Measurements from ENCODE around the gene CCDC71L.

DNA sequence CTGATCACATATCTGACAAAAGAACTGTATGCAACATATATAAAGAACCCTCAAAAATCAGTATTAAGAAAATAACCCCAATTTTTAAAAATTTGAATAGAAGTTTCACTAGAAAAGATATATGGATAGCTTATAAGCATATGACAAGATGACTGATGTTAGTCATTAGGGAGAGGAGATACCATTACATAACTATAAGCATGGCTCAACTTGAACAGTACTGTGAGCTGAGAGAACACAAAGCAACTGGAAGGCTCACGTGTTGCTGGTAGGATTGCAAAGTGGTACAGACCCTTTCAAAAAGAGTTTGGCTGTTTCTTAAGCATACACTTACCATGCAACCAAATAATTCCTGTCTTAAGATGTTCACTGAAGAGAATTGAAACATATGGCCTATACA is 14.7 kb downstream of the CCDC71L start:
- TF ChIP-seq, protein P1, sequence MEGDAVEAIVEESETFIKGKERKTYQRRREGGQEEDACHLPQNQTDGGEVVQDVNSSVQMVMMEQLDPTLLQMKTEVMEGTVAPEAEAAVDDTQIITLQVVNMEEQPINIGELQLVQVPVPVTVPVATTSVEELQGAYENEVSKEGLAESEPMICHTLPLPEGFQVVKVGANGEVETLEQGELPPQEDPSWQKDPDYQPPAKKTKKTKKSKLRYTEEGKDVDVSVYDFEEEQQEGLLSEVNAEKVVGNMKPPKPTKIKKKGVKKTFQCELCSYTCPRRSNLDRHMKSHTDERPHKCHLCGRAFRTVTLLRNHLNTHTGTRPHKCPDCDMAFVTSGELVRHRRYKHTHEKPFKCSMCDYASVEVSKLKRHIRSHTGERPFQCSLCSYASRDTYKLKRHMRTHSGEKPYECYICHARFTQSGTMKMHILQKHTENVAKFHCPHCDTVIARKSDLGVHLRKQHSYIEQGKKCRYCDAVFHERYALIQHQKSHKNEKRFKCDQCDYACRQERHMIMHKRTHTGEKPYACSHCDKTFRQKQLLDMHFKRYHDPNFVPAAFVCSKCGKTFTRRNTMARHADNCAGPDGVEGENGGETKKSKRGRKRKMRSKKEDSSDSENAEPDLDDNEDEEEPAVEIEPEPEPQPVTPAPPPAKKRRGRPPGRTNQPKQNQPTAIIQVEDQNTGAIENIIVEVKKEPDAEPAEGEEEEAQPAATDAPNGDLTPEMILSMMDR (conservative IDR thresholded peaks at IDR 0.05 in 1 of 2, IDR thresholded peaks at IDR 0.05 in 1 of 2; ENCODE audit: low read depth in 1 of 2, low read length in 2 of 2) = no peak
- TF ChIP-seq EZH2 (IDR thresholded peaks at IDR 0.05; ENCODE audit: low read length, missing control alignments) = no peak
